Mesodermal cell (in vitro differentiated cells): Measurements from ENCODE around the gene C5orf46.

Experiments used
- H3K27ac ChIP-seq: 2 replicates; pipeline ENCODE4 v1.7.0; 2013; ENCODE audit warnings: mild to moderate bottlenecking, low read depth, low read length, moderate library complexity; ENCODE audit not compliant: severe bottlenecking
- H3K36me3 ChIP-seq: 2 replicates; pipeline ENCODE4 v1.7.1; 2013; ENCODE audit warnings: mild to moderate bottlenecking, low read length, moderate library complexity; ENCODE audit not compliant: control insufficient read depth, insufficient read depth
- H3K4me1 ChIP-seq: one replicate; pipeline ENCODE4 v1.7.1; 2013; ENCODE audit warnings: mild to moderate bottlenecking, low read length; ENCODE audit not compliant: insufficient read depth, control insufficient read depth, poor library complexity, severe bottlenecking
- H3K4me3 ChIP-seq: 2 replicates; pipeline ENCODE4 v1.7.0; 2013; ENCODE audit warnings: low read length, control low read depth, mild to moderate bottlenecking; ENCODE audit not compliant: insufficient read depth, poor library complexity, severe bottlenecking; ENCODE audit errors: extremely low read depth
- H3K9me3 ChIP-seq: 2 replicates; pipeline ENCODE4 v1.7.1; 2013; ENCODE audit warnings: mild to moderate bottlenecking, low read length, moderate library complexity; ENCODE audit not compliant: control insufficient read depth
- WGBS, 2 experiments: methylation state at CpG; one replicate each; pipeline ENCODE4 v1.1.5; 2013; ENCODE audit warnings: missing lambda C conversion rate in 2 of 2; ENCODE audit not compliant: insufficient coverage in 2 of 2; 5-methylcytosine and 5-hydroxymethylcytosine counted together

Gene C5orf46

GRCh38 chr5:147844846-147845245 lies 61.5 kb downstream of the C5orf46 start:
- no peak overlapping the region for H3K4me3 ChIP-seq
- no CpG with 5 or more reads among the region's 3 CpGs for WGBS, 2 experiments
- no peak overlapping the region for H3K27ac ChIP-seq
- no peaks in the 10 kb centered on the region for H3K4me1 ChIP-seq
- H3K36me3 ChIP-seq = no peaks in the 10 kb centered on the region
- no peaks in the 10 kb centered on the region for H3K9me3 ChIP-seq

- Histone ChIP-seq H3K36me3 (no peaks in the 10 kb centered on the region), H3K9me3 (no peaks in the 10 kb centered on the region), H3K4me3 (no peak overlapping the region), H3K4me1 (no peaks in the 10 kb centered on the region), H3K27ac (no peak overlapping the region)
- WGBS, 2 experiments = 67 to 82% methylated on average over 2 of the region's 2 CpGs
Measured at GRCh38 chr5:147842869-147843268, 63.5 kb downstream of the C5orf46 start.
